Stimulated activated CD4-positive, alpha-beta T cell treated with anti-CD3 and anti-CD28 coated beads, TNF-alpha, amount 100 ng/mL, for 1 hour (primary cell): ENCODE results near the gene LILRB1.
"Not testable (repeated sequence)": the region's sequence is repeated elsewhere in the genome, so short reads cannot be mapped to it uniquely, and the experiment has no call there.

ENCODE experiments used
- DNase-seq, 3 donors: peaks; one replicate each; pipeline ENCODE4 v3.0.0-alpha.2; 2020; ENCODE audit warnings: low read depth in 3 of 3, low spot score in 1 of 3

Gene LILRB1

DNA sequence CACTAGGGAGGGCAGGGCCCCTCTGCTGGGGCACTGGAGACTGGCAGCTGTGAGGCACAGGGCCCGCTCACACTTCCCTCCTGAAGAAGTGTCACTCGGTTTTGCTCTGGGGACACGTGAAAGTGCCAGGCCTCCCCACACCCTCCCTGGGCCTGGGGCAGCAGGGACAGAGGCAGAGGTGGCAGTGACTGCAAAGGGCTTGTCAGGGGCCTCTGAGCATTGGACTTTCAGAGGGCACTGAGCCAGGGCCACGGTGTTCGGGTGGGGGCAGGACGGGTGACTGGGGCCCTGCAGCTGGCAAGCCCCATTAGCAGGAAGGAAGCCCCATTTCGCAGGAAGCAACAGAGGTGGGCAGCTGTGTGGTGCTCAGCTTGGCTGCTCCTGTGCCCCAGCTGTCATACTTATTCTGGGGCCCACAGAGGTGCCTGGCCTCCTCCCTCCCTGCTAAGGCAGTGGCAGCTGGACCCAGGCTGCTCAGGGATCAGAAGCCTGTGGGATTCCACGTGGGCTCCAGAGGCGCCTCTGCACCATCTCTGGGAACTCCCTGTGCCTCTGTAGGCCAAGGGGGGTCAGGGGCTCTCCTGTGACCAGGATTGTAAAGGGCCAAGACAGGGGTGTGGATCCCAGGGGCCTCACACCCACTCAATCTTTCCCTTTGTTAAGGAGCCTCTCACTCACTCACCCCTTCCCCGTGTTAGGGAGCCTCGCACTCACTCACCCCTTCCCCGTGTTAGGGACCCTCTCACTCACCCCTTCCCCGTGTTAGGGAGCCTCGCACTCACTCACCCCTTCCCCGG, 5.2 kb upstream of the LILRB1 start:
- DNase-seq, result not testable (repeated sequence)

DNA sequence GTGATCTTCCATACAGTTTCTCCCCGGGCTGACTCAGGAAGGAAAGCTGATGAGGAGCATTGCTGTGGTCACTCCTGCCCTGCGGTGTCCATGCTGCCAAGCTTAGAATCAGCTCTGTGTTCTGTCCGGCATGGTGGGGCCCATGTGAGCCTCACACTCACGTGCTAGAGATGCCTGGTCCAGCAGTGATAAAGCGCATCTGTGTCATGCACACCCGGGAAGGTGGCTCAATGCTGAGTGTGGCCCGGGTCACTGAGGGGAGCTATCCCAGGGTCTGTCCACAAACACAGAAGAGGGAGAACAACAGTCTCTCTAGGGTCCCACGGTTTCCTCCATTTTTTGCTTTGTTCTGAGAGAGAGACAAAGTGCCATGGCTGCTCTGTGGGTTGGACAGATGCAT, 3.5 kb upstream of the LILRB1 start:
- no peak for DNase-seq

DNA sequence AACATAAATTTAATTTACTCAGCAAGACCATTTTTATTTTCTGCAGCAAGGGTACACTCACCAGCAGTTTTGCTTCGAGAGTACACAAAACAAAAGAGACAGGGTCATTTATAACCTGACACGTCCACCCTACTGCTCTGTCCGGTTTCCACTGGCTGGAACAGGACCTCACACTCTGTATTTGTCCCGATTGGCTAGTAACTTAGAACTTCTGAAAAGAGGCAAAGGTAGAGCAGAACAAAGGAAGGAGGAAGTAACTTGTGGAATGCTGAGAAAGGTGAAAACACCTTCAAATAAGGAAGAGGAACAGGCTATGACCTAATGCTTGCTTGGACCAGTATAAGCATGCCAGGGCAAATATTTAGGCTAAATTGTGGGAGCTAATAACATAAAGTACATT, 2.4 kb upstream of the LILRB1 start:
- DNase-seq, result not testable (repeated sequence)

DNA sequence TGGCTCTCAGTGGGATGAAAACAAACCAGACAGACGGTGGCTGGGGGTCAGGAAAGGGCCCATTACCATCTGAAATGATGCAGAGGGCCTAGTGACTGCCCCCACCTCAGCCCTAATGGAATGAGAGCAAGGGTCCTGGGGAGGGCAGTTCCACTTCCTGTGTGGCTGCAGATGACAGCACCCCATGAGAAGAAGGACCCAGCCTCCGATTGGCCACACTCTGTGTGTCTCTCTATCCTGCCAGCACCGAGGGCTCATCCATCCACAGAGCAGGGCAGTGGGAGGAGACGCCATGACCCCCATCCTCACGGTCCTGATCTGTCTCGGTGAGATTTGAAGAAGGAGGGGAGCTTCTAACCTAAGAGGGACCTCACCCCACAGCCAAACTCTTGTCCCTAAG, 498 bp downstream of the LILRB1 start:
- no peak for DNase-seq

DNA sequence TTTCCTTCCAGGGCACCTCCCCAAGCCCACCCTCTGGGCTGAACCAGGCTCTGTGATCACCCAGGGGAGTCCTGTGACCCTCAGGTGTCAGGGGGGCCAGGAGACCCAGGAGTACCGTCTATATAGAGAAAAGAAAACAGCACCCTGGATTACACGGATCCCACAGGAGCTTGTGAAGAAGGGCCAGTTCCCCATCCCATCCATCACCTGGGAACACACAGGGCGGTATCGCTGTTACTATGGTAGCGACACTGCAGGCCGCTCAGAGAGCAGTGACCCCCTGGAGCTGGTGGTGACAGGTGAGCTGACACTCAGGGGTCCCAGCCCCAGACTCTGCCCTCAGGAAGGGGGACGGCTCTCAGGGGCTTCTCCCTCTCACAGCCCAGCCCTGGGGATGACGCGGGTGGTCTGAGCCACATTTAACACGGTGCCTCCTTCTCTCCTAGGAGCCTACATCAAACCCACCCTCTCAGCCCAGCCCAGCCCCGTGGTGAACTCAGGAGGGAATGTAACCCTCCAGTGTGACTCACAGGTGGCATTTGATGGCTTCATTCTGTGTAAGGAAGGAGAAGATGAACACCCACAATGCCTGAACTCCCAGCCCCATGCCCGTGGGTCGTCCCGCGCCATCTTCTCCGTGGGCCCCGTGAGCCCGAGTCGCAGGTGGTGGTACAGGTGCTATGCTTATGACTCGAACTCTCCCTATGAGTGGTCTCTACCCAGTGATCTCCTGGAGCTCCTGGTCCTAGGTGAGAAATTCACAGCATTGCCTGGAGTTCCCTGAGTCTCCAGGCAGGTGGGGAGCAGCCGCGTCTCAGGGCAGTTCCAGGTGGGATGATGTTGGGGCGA, 1.4 kb downstream of the LILRB1 start:
- DNase-seq, result not testable (repeated sequence)

DNA sequence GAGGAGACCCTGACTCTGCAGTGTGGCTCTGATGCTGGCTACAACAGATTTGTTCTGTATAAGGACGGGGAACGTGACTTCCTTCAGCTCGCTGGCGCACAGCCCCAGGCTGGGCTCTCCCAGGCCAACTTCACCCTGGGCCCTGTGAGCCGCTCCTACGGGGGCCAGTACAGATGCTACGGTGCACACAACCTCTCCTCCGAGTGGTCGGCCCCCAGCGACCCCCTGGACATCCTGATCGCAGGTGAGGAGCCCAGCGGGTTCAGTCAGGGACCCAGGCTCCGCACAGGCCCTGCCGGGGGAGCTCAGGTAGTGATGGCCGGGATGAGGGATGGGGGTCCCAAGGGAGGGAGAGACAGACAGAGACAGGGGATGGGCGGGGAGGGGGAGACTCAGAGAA, 2.2 kb downstream of the LILRB1 start:
- DNase-seq, result not testable (repeated sequence)

DNA sequence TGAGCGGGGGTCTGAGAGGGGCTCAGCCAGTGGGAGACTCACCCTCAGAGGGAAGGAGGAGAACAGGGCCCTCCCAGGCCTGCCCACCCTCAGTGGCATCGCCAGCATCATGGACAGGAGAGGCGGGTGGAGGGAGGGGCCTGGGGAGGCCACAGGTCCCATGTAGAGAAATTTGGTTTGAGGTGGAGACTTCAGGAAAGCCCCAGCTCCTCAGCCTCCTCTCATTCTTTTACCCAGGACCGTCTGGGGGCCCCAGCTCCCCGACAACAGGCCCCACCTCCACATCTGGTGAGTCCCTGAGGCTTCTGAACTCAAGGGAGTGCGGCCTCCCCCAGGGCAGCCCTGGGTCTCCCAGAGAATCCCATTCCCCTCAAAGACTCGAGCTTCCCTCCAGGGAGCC, 3.1 kb downstream of the LILRB1 start:
- no peak for DNase-seq

DNA sequence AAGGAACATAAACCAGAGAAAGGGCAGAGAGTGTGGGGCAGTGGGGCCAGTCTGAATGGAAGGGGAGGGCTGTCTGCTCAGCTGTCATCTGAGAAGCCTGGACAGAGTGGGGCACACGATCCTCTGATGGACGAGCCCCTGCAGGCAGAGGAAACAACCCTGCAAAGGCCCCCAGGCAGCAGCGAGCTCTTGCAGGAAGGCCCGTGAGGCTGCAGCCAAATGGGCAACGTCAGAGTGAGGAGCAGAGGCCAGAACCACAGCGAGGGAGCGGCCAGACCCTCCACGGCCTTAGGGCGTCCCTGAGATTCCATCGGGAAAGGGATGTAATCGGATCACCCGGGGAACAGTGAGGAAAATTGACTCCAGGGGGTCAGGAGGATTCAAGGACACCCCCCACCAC, 5.8 kb downstream of the LILRB1 start:
- not testable (repeated sequence) for DNase-seq

DNA sequence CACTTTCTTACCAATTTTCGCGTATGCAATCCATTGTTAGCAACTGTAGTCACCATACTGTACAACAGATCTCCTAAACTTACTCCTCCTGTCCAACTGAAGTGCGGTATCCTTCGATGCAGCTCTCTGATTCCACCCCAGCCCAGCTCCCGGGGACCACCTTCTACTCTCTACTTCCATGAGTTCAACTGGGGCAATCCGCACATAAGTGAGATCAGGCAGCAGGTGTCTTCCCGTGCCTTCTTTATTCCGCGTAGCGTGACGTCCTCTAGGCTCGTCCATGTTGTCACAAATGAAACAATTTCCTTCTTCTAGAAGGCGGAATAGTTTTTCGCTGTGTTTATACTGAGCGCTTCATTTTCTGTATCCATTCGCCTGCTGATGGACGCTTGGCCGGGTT, 8.4 kb downstream of the LILRB1 start:
- no peak for DNase-seq

DNA sequence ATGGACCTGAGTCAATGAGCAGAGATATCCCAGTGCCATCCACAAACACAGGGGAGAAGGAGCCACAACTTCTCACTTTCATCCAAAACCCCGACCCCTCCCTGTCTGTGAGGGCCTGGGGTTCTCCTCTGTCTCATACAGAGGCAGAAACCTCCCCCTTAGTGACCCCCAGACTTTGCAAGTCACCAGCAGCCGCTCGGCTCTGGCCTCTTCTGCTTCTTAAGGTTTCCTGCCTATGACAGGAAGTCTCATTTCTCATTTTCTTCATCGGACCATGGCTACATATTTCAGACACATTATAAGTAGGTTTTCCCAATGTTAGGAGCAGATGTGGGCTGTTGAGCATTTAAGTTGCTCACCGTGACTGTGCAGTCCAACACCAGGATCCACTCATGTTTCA, 12.7 kb downstream of the LILRB1 start:
- not testable (repeated sequence) for DNase-seq

DNA sequence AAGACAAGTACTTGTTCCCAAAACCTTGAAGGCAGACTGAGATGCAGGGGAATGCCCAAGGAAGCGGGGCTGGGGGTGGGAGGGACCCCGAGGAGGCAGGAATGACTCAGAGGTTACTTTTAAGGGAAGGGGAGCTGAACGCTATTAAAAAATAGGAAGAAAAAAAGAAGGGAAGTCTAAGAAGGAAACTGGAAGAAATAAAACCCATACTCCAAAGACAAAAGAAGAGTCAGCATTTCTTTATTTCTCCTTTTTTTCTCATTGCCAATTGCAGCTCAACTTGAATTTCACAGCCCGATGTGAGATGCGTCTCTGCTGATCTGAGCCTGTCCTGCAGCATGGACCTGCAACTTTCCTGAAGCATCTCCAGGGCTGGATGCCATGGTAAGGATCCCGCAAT, 13.3 kb downstream of the LILRB1 start:
- DNase-seq, result not testable (repeated sequence)

DNA sequence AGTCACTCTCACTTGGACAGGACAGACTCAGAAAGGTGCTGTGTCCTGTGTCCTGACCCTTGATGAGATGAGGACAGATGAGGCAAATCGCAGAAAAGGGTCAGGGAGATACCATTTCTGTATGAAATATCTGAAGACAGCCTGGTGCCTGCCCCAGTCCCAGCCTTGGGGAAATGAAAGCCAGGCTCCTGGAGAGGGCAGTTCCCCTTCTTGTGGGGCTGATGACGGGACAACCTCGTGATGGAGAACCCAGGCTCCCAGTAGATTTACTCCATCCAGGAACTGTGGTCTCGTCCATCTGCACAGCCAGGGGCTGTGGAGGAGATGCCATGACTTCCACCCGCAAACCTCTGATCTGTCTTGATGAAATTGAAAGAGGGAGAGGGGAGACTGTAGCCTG, 13.8 kb downstream of the LILRB1 start:
- no peak for DNase-seq

DNA sequence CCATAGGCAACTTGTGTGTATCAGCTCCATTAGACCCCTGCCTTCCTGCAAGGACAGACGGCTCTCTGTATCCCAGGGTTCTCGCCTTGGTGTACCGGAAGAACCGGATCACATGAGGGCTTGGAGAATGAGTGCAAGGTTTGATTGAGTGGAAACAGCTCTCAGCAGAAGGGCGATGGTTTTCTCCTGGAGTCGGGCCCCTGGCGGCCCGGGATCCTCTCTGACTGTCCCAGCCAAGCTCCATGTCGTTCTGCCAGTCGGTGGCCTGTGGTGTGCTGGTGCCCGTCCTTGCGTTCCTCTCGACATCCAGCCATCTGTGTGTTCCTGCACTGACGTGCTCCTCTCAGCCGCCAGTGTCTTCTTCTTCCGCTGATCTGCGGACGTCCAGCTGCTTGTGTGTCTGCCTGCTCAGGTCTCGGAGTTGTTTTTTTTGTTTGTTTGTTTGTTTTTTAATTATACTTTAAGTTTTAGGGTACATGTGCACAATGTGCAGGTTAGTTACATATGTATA, 16.1 kb downstream of the LILRB1 start:
- DNase-seq, result no peak

DNA sequence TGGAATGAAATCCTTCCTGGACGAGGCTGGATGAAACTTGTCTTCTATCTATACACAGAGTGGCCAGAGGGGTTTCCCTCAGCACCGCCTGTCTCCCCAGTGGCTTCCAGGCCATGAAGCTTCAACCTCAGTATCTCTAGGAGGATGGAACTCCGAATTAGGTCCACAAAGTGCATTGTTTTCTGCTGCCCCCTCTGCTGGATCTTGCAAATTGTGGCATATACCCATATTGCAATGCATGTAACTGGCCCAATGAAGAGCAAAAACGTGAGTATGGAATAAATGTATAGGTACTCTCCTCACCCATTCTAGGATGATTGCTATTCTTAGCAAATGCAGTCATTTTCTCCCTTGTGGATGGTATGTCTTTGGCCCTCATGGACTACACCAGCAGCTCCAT, 17.8 kb downstream of the LILRB1 start:
- DNase-seq, result no peak

DNA sequence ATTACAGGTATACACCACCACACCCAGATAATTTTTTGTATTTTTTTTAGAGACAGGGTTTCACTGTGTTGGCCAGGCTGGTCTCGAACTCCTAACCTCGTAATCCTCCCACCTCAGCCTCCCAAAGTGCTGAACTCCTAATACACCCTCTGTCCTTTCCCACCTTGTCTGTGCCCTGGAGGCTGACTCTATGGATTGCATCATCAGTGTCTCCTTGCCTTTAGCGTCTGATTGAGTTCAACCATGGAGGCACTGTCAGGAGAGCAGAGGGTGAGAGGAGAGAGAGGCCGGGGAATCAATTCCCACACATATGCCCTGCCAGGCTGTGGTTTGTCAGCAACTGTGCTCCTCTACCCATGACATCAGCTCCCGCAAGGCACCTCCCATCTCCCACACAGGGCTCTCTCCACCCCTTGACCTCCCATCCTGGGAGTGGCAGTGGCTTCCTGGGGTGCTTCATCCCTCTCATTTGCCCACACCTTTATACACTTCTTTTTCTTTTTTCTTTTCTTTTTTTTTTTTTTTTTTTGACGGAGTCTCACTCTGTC, 19.9 kb downstream of the LILRB1 start:
- no peak for DNase-seq

DNA sequence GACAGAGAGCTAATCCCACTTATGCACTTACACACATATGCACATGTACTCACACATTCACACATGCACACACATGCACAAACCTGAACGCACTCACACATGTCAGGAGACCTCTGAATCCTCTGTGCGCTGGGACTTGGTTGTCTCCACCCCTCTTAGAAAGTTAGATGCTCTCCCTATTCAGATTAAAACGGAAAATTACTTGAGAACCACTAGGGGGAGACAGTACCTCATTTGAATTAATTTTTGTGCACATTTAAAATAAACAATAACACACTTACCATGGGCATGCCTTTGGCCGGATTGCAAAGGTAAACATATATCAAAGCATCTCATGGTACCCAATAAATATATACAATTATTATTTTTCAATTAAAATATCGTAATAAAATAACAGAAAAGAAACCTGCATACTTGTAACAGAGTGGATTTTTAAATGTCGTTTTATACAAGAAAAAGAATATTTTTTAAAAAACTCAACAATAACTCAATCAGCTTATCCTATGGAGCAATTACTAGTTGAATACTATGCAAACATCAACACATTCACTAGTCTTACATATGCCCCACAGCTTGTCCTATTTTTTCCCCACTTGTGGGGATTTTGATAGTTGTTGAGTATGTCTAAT, 23.0 kb downstream of the LILRB1 start:
- no peak for DNase-seq

DNA sequence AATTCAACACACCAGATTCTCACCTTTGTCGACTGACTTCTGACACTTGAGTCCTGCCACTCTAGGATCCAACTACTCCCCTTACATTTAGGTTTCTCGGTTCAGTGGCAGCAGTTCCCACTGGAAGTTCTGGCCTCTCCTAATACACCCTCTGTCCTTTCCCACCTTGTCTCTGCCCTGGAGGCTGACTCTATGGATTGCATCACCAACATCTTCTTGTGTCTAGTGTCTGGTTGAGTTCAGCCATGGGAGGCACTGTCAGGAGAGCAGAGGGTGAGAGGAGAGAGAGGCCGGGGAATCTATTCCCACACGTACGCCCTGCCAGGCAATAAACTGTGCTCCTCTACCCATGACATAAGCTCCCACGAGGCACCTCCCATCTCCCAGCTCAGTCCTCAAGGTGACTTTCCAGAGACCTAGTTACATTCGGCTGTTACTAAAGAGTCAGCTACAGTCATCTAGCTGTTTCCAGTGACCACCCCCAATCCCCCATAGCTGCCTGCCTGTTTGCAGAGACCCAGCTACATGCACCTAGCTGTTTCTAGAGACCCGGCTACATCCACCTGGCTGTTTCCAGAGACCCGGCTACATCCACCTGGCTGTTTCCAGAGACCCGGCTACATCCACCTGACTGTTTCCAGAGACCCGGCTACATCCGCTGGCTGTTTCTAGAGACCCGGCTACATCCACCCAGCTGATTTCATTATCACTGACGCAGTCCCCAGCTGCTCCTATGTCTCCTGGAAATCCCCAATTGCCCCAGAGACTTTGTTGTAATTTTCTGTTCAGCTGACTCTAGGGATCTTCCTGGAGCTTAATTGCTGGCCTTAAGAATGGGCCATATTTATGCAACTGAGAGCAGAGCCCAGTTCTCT, 24.4 kb downstream of the LILRB1 start:
- DNase-seq, result no peak

DNA sequence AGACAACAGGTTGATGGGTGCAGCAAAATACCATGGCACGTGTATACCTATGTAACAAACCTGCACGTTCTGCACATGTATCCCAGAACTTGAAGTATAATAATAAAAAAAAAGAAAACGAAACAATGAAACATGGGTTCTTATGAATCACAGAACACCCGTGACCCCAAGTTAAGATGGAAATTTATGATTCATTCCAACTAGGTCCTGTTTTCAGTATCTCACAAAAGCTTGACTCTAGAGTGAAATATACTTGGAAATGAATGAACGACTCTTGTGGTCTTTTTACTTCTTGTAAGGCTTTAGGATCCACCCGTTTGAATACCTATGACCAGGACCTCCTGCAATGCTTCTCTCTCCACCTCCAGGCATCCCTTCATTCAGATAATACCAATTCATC, 29.0 kb downstream of the LILRB1 start:
- no peak for DNase-seq

DNA sequence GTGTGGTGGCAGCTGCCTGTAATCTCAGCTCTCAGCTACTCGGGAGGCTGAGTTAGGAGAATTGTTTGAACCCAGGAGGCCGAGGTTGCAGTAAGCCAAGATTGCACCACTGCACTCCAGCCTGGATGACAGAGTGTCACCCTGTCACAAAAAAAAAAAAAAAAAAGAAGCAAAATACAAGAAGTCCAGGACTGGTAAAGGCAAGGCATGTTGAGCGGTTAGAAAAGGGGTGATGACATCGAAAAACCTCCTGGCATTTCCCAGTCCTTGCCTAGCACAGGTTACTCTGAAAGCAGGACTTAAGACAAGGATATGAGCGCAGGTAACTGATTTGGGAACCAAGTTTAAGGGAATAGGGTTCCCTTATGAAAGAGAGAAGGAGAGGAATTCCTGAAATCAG, 30.0 kb downstream of the LILRB1 start:
- DNase-seq, result no peak

DNA sequence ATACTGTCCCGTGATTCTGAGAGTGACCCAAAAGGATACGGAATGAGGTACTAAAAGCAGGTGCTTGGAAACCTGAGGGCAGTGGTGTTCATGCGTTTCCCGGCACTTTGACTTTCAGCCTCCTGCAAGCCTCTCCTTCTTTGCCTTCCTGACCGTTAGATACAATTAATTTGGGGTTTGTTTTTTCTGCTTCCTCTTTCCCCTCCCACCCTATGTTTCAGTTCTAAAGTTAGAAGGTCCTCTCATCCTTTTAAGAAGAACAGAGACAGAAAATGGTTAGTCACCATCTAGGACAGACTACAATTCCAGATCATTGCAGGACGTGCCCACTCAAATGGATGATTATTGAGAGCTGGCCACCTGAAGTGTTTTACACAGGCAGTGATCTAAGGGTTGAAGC, 30.7 kb downstream of the LILRB1 start:
- DNase-seq, result no peak
